ENCODE measurements around the gene ADAMTS12.

Gene ADAMTS12

DNA sequence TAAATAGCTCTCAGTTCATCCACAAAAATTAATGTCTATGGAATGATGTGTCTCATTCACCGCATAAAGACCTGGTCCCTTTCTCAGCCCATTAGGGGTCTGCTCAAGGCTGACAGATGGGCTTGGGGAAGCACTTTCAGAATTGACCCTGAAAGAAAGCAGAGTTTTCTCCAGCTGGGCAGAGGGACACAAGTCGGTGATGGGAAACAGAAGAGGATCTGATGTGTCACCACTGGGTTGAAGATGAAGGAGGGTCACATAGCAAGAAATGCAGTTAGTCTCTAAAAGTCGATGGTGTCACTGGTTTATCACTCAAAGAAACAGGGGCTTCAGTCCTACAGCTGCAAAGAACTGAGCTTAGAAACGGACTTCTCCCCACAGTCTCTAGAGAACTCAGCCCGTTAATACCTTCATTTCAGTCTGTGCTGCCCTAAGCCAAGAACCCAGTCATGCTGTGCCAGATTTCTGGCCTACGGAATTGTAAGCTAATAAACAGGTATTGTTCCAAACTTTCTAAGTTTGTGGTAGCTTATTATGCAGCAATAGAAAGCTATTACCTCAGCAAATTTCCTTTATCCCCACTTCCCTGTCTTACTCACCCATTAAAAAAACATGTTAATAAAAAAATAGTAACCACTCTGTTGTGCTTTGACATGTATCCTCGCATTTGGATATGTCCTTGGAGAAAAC, 64.6 kb downstream of the ADAMTS12 start:
- TF ChIP-seq, protein P1, sequence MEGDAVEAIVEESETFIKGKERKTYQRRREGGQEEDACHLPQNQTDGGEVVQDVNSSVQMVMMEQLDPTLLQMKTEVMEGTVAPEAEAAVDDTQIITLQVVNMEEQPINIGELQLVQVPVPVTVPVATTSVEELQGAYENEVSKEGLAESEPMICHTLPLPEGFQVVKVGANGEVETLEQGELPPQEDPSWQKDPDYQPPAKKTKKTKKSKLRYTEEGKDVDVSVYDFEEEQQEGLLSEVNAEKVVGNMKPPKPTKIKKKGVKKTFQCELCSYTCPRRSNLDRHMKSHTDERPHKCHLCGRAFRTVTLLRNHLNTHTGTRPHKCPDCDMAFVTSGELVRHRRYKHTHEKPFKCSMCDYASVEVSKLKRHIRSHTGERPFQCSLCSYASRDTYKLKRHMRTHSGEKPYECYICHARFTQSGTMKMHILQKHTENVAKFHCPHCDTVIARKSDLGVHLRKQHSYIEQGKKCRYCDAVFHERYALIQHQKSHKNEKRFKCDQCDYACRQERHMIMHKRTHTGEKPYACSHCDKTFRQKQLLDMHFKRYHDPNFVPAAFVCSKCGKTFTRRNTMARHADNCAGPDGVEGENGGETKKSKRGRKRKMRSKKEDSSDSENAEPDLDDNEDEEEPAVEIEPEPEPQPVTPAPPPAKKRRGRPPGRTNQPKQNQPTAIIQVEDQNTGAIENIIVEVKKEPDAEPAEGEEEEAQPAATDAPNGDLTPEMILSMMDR (IDR thresholded peaks at IDR 0.05; ENCODE audit: low read depth, low read length, missing control alignments): no peak
- no peak overlapping the region for H3K4me3 ChIP-seq (ENCODE audit: low read depth, low read length)
- DNase-seq (ENCODE audit: low read depth): no peak

GRCh38 chr5:33824516-33825195, 67.1 kb downstream of the ADAMTS12 start:
- H3K4me3 ChIP-seq (ENCODE audit: low read depth, low read length): no peak overlapping the region
- TF ChIP-seq, protein P1 (IDR thresholded peaks at IDR 0.05; ENCODE audit: low read depth, low read length, missing control alignments): no peak
- peak; percentile 16 for DNase-seq (ENCODE audit: low read depth)

DNA sequence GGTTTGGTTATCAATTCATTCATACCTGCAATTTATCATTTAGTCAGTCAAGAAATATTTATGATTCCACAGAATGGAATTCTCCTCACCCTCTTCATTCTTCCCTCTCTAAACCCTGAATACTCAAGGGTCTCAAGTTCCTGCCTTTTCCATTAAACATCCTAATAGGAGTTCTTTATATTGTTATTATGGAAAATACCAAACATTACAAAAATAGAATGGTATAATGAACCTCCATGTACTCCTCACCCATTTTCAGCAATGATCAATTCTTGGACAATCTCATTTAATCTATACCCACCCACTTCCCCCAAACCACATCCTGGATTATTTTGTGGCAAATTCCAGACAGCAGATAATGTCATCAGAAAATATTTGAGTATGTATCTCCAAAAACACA, 74.5 kb downstream of the ADAMTS12 start:
- no peak for DNase-seq (ENCODE audit: low read depth)
- TF ChIP-seq, protein P1 (IDR thresholded peaks at IDR 0.05; ENCODE audit: low read depth, low read length, missing control alignments): no peak

DNA sequence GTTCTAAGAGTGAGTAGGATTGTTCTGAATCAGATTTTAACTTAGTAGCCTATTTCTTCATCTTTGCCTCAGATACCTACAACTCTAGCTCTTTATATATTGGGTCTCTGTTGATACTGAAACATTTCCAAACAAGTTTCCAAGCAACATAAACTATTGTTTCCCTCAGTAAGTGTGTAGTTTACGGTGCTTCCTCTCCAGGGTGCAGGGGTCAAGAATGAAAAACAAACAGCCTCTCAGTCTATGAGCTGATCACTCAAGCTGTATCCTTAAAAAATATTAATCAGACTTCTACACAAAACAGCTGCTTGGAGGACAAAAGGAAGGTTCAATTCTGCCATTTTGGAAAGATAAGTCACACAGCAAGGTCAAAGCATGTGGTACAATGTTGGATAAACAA, 75.0 kb downstream of the ADAMTS12 start:
- TF ChIP-seq, protein P1 (IDR thresholded peaks at IDR 0.05; ENCODE audit: low read depth, low read length, missing control alignments): no peak
- H3K4me3 ChIP-seq (ENCODE audit: low read depth, low read length): no peak overlapping the region
- DNase-seq (ENCODE audit: low read depth): no peak

More for the DNA sequence above, 74.5 kb downstream of the ADAMTS12 start:
- H3K4me3 ChIP-seq (ENCODE audit: low read depth, low read length): no peak overlapping the region

DNA sequence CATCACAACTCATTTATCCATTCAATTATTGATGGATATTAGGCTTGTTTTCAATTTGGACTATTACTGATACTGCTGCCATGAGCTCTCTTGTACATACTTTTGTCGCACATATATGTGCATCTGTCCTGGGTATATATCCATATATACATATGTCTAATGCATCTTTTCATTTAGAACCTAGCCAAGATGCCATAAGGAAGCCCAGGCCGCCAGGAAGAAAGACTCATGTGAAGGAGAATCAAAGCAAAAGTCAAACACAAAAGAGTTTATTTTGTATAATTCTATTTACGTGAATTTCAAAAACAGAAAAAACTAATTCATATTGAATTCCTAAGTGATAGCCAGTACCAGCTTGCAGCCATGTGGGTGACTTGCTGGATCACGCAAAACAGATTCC, 79.0 kb downstream of the ADAMTS12 start:
- H3K4me3 ChIP-seq (ENCODE audit: low read depth, low read length): no peak overlapping the region
- no peak for DNase-seq (ENCODE audit: low read depth)
- TF ChIP-seq, protein P1 (IDR thresholded peaks at IDR 0.05; ENCODE audit: low read depth, low read length, missing control alignments): no peak

DNA sequence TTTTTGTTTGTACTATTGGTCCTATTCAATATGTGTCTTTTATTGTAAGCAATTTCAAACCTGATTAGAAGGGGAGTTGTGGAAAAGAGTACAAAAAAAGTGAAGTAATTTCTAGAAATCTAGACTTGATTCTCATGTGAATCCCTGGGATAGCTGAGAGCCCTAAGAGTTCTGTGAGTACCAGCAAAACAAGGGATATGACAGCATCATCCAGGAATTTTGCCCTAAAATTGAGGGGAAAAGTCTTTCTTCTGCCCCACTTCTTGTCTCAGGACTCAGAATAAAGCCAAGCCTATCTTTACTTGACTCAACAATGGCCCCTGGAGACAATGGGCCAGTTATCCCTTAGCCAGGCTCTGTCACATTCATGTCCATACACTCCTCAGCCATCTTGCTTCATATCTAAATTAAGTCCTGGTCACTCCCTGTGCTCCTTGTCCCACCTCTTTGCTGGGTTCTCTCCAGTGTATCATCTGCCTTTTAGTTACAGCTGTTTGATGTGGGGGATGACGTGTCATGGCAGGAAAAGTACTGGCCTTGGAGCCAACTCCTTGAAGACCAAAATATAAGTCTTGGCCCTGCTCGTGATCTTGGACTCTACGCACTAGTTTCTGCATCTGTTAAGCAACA, 81.2 kb downstream of the ADAMTS12 start:
- no peak for DNase-seq (ENCODE audit: low read depth)
- no peak overlapping the region for H3K4me3 ChIP-seq (ENCODE audit: low read depth, low read length)
- TF ChIP-seq, protein P1 (IDR thresholded peaks at IDR 0.05; ENCODE audit: low read depth, low read length, missing control alignments): no peak
